HG02623 (cell line): ENCODE results near the gene RND3.

Source experiments
- ATAC-seq: cut with Tn5 transposase; IDR thresholded peaks from one replicate; pipeline ENCODE4 v1.9.1; 2021; ENCODE audit warnings: moderate library complexity; ENCODE audit not compliant: unreplicated experiment

Gene RND3

GRCh38 chr2:150445398-150445797 is 42.1 kb downstream of the RND3 start:
- no peak for ATAC-seq

- ATAC-seq: no peak
These were observed 45.0 kb downstream of the RND3 start for GRCh38 chr2:150442484-150442883.

DNA sequence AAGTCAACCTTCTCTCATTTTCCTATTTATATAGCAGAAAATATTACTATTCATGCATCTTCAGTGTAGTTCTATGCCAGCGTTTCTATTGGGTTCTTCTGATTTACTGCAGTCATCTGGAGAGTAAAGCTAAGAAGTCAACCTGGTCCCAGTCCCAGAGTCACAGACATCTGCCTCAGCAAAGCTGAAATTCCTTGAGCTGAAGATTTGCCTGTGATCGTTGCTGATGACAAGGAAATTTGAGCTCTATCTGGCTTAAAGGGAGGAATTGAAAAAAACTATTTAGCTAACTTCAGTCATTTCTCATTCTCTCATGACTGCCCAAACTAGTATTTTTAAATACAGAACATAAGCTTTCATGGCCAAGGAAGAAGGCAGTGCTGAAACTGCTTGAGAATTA is 45.7 kb downstream of the RND3 start:
- no peak for ATAC-seq

- no peak for ATAC-seq
These were observed 46.2 kb downstream of the RND3 start for GRCh38 chr2:150441226-150441625.

GRCh38 chr2:150438654-150439053 is 48.8 kb downstream of the RND3 start:
- no peak for ATAC-seq

GRCh38 chr2:150438041-150438440 is 49.4 kb downstream of the RND3 start:
- no peak for ATAC-seq

- no peak for ATAC-seq
These were observed 55.2 kb downstream of the RND3 start for GRCh38 chr2:150432312-150432625.

DNA sequence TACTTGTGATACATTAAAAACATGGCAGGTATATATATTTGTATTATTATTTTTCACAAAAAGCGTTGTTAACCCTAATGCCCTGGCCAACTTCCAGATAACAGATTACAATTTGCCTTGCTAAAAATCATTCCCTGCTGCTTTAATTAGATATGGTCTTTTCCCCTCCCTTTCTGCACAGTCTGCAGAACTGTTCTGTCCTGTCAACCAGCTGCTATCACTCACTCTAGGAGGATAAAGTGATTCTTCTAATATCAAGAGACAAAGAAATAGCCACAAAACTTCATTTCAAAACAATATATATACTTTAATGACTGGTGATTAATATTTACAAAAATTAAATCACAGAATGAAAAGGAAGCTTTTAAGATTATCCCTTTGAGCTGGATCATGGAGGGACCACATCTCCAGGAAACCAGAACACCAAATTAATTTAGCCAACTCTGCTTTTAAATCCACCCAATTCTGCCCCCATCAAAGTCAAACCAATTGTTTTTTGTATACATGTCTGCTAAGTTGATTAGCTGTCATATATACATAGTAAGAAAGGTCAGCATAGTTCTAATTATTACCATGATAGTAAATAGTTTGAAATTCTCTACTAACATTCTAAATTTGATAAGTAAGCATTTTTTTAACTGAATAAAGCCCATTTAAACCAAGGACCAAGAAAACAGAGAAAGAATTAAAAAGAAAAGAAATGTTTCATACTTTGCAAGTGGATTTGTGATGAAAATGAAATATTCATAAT is 55.7 kb downstream of the RND3 start:
- no peak for ATAC-seq

DNA sequence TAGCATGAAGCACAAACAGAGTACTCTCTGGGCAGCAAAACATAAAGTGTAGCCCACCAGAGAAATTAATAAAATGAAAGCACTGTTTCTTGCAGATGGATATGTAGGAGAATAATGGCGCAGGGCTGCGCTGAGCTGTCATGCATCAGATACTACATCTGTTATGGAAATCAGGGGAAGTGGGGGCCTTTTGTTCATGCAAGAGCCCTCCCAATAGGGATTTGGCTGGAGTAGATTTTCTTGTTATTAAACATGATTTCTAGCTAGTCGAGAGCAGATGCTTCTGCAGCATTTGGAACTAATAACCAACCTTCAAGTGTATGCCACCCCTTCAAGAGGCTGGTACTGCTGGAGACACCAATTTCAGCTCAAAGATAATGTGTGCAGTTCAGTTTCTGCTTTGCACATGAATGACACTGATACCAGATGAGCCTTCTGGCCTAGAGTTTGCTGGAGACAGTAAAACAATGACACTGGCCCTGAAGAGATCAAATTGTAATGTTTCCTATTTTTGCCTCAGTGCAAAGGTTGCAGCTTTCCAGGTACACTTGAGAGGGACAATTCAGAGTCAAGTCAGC is 58.0 kb downstream of the RND3 start:
- no peak for ATAC-seq

- ATAC-seq: no peak
These were observed 58.8 kb downstream of the RND3 start for GRCh38 chr2:150428641-150429040.

DNA sequence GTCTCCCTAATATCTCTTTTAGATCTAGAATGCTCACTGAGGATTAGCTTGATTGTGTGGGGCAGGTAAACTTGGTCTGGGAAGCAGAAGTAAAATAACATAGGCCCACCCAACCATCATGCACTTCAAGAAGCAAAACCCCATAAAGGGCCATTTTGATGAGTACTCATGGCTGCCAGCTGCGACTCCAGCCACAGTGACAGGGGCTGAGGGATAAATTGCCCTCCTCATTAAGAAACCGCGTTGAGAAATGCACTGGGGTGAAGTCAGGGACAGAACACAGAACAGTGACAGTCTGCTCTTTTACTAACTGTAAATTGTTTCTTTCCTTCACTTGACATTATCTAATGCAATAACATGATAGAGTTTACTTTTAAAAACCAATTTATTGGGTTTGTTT is 60.2 kb downstream of the RND3 start:
- ATAC-seq: no peak

GRCh38 chr2:150426724-150427123 is 60.7 kb downstream of the RND3 start:
- ATAC-seq: no peak

DNA sequence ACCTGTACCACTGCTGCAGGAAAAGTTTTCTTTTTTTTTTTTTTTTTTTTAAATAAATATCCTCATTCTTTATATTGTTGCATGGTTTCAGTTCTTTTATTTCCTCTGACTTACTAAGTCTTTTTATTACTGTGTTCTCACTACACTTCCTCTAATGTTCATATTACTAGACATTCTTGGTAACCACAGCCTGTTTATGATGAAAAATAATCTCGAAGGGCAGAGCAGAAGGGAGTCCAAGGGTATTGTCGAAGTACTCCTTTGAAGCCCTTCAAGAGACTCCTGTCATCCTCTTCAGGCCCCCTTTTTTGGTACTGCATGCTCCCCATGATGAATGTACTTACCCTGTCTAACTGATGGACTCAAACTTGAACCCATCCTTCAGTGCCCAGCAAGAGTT is 61.2 kb downstream of the RND3 start:
- no peak for ATAC-seq

DNA sequence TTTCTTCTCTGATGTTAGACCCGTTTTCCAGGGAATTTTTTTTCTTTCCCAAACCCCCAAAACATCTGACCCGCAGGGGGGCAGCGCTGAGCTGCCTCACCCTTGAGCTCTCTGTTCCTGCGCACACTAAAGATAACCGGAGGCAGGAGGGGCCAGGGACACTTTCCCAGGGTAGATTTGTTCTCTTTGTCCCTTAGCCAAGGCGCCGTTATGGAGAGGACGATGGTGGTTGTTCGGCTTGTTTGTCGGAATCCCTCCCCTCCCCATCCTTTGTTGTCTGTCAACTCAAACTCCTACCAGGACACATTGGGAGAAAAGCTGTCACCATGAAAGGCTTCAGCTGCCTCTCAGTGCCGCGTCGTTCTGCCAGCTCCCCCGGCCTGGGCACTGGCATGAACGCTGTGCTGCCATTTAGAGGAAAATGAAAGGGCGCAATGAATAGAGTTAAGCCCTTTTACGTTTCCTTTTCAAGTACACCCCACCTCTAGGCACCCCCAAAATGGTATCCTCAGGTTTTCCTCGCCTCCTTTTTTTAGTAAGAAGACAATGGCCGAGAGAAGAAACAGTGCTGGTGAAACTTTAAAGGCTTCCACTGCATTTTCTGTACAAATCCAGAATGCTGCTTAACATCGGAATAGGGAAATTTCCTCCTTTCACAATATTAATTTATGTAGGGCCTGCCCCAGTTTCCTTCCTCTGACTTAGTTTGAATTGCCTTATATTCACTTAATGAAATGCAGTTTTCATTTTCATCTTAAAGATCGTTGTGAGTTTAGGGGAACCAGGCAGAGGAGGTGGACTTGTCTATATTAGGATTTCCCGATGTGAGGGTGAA is 62.1 kb downstream of the RND3 start:
- no peak for ATAC-seq

DNA sequence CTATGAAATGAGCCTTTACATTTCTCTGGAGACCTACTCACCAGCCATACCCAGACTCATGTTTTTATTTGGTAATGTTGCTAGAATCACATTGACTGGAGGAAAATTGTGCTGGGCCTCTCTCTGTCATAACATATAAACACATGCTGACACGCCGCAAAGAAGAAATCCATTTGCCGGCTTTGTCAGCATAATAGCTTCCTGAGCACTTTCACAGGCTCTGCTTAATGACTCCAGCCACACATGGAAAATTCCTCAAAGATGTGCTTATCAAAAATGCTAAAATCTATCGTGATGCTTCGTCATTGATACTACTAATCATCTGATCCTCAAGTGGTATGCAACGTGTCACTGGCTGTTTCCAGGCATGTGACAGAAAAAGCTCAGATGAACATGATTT is 63.1 kb downstream of the RND3 start:
- no peak for ATAC-seq

DNA sequence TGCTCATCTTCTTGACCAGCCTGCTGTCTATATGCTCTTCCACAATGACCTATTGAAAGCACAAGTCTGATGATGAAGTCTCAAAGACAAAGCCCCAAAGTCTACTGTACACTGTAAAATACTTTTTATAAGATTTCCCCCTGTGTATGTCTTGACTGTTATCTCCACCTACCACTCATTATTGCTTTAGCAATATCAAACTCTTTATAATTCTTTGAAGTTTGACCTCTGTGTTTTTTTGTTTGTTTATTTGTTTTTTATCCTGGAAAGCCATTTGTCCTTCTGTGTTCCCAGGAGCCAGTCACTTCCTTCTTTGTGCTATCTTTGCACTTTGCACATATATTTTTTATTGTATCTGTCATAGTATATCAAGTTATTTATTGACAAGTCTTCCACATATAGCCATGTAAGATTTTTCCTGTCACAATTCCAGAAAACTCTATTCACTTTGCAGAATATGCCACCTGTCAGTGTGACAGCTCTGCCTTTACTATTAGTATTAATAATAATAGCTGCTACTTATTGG is 66.3 kb downstream of the RND3 start:
- ATAC-seq: no peak

DNA sequence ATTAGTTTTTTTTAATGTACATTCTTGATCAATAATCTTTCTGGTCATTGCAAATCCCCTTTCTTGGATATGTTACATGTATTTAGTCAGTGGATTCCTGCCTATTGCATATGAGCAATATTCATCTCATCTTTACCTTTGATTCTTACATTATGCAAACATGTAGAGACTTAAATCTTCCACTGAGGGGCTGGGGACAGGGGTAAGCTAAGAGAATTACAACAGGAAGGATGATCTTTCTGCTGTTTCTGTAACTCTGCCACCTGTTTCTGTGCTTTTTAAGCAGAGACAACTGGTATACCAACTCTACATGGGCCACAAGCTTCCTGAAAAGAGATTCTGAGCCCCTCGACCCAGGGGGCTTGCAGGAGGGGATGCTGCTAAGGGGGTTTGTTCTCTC is 68.6 kb downstream of the RND3 start:
- no peak for ATAC-seq
